ENCODE measurements around the gene STPG2.
A peak's percentile ranks its signal among the peaks of the same experiment; 100 is the strongest.

STPG2 gene

DNA sequence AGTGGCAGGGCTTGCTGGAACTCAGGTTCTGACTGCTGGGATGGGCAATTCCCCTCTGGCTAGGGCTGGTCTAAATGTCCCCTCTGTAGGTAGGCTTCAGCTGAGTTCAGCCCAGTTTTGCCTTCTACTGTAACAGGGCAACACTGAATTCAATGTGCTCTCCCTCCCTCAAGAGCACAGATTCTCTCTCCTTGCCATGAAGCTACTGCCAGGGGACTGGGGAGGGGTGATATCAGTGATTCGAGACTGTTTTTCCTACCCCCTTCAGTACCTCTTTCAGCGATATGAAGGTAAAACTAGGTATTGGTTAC, 23.4 kb upstream of the STPG2 start:
- no peak overlapping the region for H3K4me3 ChIP-seq (ENCODE audit: control insufficient read depth, low read depth, low read length)
- DNase-seq (ENCODE audit: low read depth) = no peak
- TF ChIP-seq CTCF (IDR thresholded peaks at IDR 0.05; ENCODE audit: control insufficient read depth, insufficient read depth, low read depth, low read length, missing control alignments) = no peak

DNA sequence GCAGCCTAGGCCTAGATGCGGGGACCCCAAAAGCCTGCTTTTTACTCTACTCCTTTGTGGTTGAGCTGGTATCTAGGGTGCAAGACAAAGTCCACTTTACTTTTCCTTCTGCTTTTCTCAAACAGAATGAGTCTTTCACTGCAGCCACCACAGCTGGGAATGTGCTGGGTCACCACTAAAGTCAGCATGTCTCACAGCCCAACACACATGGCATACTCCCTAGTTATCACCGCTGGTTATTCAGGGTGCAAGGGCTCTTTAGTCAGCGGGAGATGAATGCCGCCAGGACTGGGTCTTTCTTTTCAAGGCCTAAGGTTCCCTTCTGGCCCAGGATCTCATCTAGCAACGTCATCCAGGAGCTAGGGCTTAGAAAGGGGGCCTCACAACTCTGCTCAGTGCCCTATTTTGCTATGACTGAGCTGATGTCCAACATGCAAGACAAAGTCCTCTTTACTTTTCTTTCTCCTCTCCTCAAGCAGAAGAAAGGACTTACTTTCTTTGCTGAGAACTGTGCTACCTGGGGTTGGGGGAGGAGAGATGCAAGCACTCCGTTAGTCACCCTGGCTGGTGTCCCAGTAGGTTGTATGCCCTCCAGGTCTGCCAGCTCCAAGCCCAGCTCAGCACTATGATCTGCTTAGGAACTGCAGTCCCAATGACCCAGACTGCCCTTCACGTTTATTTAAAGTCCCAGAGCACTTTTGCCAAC, 22.9 kb upstream of the STPG2 start:
- no peak for TF ChIP-seq CTCF (IDR thresholded peaks at IDR 0.05; ENCODE audit: control insufficient read depth, insufficient read depth, low read depth, low read length, missing control alignments)
- H3K4me3 ChIP-seq (ENCODE audit: control insufficient read depth, low read depth, low read length) = no peak overlapping the region
- DNase-seq (ENCODE audit: low read depth) = no peak

DNA sequence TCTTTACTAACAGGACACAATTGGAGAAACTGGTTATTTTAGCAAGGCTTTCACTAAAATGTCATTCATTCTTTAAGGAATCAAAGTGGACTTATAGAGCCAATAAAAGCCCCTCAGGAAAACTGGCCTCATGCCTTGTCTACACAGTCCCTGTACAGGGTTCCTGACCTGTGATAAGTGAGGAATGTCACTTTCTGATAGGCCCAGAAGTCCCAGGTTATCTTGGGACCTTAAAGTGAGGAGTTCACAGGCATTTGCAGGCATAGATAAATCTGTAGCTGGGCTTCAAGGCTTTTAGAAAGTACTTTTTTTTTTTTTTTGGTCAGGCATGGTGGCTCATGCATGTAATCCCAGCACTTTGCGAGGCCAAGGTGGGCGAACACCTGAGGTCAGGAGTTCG, 19.4 kb upstream of the STPG2 start:
- no peak for DNase-seq (ENCODE audit: low read depth)
- TF ChIP-seq CTCF (IDR thresholded peaks at IDR 0.05; ENCODE audit: control insufficient read depth, insufficient read depth, low read depth, low read length, missing control alignments) = no peak
- no peak overlapping the region for H3K4me3 ChIP-seq (ENCODE audit: control insufficient read depth, low read depth, low read length)

DNA sequence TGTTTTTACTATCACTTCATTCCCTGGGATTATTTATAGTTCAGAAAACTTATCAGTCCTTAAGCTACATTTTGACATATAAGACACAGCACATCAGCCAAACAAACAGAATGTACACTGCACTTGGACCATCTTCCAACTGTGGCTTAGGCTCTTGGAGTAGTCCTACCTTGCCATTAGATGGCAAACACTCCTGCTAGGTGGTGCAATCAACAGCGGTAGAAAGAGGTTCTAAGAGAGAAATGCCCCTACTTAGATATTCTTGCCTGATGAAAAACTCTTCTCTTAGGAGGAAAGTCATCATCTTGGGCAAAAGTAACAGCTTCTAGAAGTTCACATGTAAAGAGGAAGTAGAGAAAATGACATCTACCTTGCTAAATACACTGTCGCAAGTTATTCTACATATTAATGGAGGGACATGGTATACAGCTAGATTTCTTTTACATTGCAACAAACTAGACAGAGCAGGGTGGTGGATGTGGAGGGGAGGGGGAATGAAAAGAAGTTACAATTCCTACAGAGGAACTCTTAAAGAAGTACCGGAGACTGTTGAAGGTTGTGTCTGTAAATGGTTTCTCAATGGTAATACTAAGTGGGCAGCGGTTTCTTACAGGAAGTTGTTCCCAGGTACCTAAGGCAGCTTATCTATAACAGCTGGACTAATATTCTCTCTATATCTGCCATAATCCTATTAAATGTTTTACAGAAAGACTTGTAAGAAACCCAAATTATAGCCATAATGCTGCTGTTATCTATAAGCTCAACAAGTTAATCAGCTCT, 8.1 kb upstream of the STPG2 start:
- H3K4me3 ChIP-seq (ENCODE audit: control insufficient read depth, low read depth, low read length) = no peak overlapping the region
- no peak for TF ChIP-seq CTCF (IDR thresholded peaks at IDR 0.05; ENCODE audit: control insufficient read depth, insufficient read depth, low read depth, low read length, missing control alignments)
- DNase-seq (ENCODE audit: low read depth) = no peak

DNA sequence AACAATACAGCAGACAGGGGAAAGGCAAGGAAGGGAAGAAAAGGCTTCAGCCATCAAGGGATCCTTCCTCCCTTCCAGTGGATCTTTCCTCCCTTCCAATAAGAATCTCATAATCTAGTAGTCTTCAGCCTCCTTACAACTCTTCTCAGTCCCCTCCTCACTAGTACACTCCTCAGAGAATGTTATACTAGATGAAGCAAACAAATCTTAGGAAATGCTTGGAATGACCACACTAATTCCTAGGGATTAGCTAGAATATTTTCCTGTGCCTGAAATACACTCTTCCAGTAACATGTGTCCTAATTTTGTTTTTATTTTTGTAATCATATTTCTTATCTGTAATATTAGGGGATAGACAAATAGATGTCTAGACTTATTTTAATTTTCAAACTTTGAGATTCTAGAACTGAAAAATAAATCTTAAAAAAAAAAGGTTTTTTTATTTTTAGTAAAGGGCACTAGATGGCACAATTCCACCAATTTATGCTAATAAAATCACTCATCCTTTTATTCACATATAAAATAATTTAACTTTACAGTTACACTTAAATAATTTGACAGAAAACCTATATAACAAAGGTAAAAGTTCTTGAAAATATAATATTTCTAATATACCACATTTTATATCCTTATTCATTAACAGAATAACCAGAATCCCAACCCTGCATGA, 7.0 kb upstream of the STPG2 start:
- no peak for DNase-seq (ENCODE audit: low read depth)
- peak; percentile 1 for TF ChIP-seq CTCF (IDR thresholded peaks at IDR 0.05; ENCODE audit: control insufficient read depth, insufficient read depth, low read depth, low read length, missing control alignments)
- no peak overlapping the region for H3K4me3 ChIP-seq (ENCODE audit: control insufficient read depth, low read depth, low read length)

DNA sequence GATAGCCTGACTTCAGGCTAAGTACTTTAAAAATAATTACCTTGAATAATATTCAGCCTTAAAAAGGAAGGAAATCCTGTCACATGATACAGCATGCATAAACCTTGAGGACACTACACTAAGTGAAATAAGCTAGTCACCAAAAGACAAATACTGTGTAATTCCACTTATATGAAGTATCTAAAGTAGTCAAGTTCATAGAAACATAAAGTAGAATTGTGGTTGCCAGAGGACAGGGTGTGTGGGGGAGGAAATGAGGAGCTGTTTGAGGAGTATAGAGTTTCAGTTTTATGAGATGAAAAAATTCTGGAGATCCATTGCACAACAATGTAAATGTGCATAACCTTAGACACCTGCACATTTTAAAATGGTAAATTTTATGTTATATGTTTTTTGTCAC, 5.6 kb upstream of the STPG2 start:
- no peak for DNase-seq (ENCODE audit: low read depth)
- no peak overlapping the region for H3K4me3 ChIP-seq (ENCODE audit: control insufficient read depth, low read depth, low read length)
- no peak for TF ChIP-seq CTCF (IDR thresholded peaks at IDR 0.05; ENCODE audit: control insufficient read depth, insufficient read depth, low read depth, low read length, missing control alignments)
